ENCODE measurements around the gene BTG1. TPM values are rescaled to one million over a fixed set of nuclear protein-coding genes. Genes with fewer than 3 reads are reported as not detected.
A peak's percentile ranks its signal among the peaks of the same experiment; 100 is the strongest.

Gene BTG1
- 100 to 1,000 TPM in 1 of 2 experiments, 10 to 100 TPM in 1; 91.7 to 132 TPM for total RNA-seq

- Mint-ChIP-seq H3K4me1 (peaks cover 19% of the 10 kb centered on the region), H3K27ac (peak within 1 kb of the TSS; percentile 94), H3K27me3 (no peaks in the 10 kb centered on the region), H3K9me3 (ENCODE audit: low read depth) (no peaks in the 10 kb centered on the region), H3K36me3 (peaks cover 42% of the 10 kb centered on the region), H3K4me3 (peak within 1 kb of the TSS; percentile 94)
- peak; percentile 100 for DNase-seq
- CTCF ChIA-PET, result interaction anchor here (0.6 to 4.2 kb wide), 18 partner anchors 11 to 764 kb away, joined by 3 to 48 read pairs (median 4); no protein-coding TSS in a partner anchor
- peak; percentile 74 for ATAC-seq
Observed at GRCh38 chr12:92145731-92146496, at the start of gene BTG1. Gene BTG1, minus strand, starts transcription at chr12:92145846. Its CDS starts 311 bp downstream, at chr12:92145535.

- CTCF ChIA-PET, result no interaction called here
- ATAC-seq (no peak), DNase-seq (no peak)
- no peaks in the 10 kb centered on the region for H3K27me3 Mint-ChIP-seq
- no peak overlapping the region for H3K27ac Mint-ChIP-seq
- peaks cover 2% of the 10 kb centered on the region for H3K4me1 Mint-ChIP-seq
- peaks cover 2% of the 10 kb centered on the region for H3K9me3 Mint-ChIP-seq (ENCODE audit: low read depth)
- peaks cover 2% of the 10 kb centered on the region for H3K36me3 Mint-ChIP-seq
- no peak overlapping the region for H3K4me3 Mint-ChIP-seq
Observed at GRCh38 chr12:92194561-92194960, 48.9 kb upstream of the BTG1 start.

GRCh38 chr12:92193846-92194245 is 48.2 kb upstream of the BTG1 start:
- Mint-ChIP-seq H3K36me3 (peaks cover 2% of the 10 kb centered on the region), H3K4me3 (no peak overlapping the region), H3K4me1 (peaks cover 2% of the 10 kb centered on the region), H3K27me3 (no peaks in the 10 kb centered on the region), H3K27ac (no peak overlapping the region), H3K9me3 (ENCODE audit: low read depth) (peaks cover 2% of the 10 kb centered on the region)
- DNase-seq (no peak), ATAC-seq (no peak)
- CTCF ChIA-PET, result no interaction called here

- CTCF ChIA-PET, result no interaction called here
- peaks cover 2% of the 10 kb centered on the region for H3K36me3 Mint-ChIP-seq
- no peak overlapping the region for H3K27ac Mint-ChIP-seq
- no peaks in the 10 kb centered on the region for H3K27me3 Mint-ChIP-seq
- H3K4me3 Mint-ChIP-seq, result no peak overlapping the region
- DNase-seq (no peak), ATAC-seq (no peak)
- H3K4me1 Mint-ChIP-seq, result peaks cover 2% of the 10 kb centered on the region
- peaks cover 2% of the 10 kb centered on the region for H3K9me3 Mint-ChIP-seq (ENCODE audit: low read depth)
Observed at GRCh38 chr12:92193063-92193462, 47.4 kb upstream of the BTG1 start.

GRCh38 chr12:92192360-92192759 is 46.7 kb upstream of the BTG1 start:
- H3K9me3 Mint-ChIP-seq (ENCODE audit: low read depth), result peaks cover 2% of the 10 kb centered on the region
- DNase-seq (no peak), ATAC-seq (no peak)
- H3K27me3 Mint-ChIP-seq, result no peaks in the 10 kb centered on the region
- CTCF ChIA-PET, result no interaction called here
- peaks cover 2% of the 10 kb centered on the region for H3K4me1 Mint-ChIP-seq
- H3K4me3 Mint-ChIP-seq, result no peak overlapping the region
- H3K27ac Mint-ChIP-seq, result no peak overlapping the region
- peaks cover 2% of the 10 kb centered on the region for H3K36me3 Mint-ChIP-seq

- DNase-seq (no peak), ATAC-seq (no peak)
- H3K36me3 Mint-ChIP-seq, result no peaks in the 10 kb centered on the region
- H3K9me3 Mint-ChIP-seq (ENCODE audit: low read depth), result no peaks in the 10 kb centered on the region
- no peak overlapping the region for H3K4me3 Mint-ChIP-seq
- CTCF ChIA-PET, result no interaction called here
- no peaks in the 10 kb centered on the region for H3K27me3 Mint-ChIP-seq
- H3K27ac Mint-ChIP-seq, result no peak overlapping the region
- H3K4me1 Mint-ChIP-seq, result peaks cover 8% of the 10 kb centered on the region
Observed at GRCh38 chr12:92191061-92191460, 45.4 kb upstream of the BTG1 start.

- H3K4me1 Mint-ChIP-seq, result peaks cover 30% of the 10 kb centered on the region
- no peak overlapping the region for H3K27ac Mint-ChIP-seq
- no peaks in the 10 kb centered on the region for H3K27me3 Mint-ChIP-seq
- DNase-seq (no peak), ATAC-seq (no peak)
- H3K36me3 Mint-ChIP-seq, result no peaks in the 10 kb centered on the region
- no peak overlapping the region for H3K4me3 Mint-ChIP-seq
- CTCF ChIA-PET, result no interaction called here
- H3K9me3 Mint-ChIP-seq (ENCODE audit: low read depth), result no peaks in the 10 kb centered on the region
Observed at GRCh38 chr12:92188517-92189188, 43.0 kb upstream of the BTG1 start.

GRCh38 chr12:92186038-92186470 is 40.4 kb upstream of the BTG1 start:
- H3K36me3 Mint-ChIP-seq, result no peaks in the 10 kb centered on the region
- ATAC-seq, result no peak

GRCh38 chr12:92185052-92185451 is 39.4 kb upstream of the BTG1 start:
- H3K4me3 Mint-ChIP-seq, result peak overlapping the region; percentile 28
- no peaks in the 10 kb centered on the region for H3K9me3 Mint-ChIP-seq (ENCODE audit: low read depth)
- no peaks in the 10 kb centered on the region for H3K27me3 Mint-ChIP-seq
- H3K27ac Mint-ChIP-seq, result peak overlapping the region; percentile 78
- CTCF ChIA-PET, result interaction anchor here (1.5 kb wide), 2 partner anchors 36 to 374 kb away, joined by 3 to 4 read pairs; no protein-coding TSS in a partner anchor
- DNase-seq (peak; percentile 67), ATAC-seq (peak; percentile 97)
- peaks cover 31% of the 10 kb centered on the region for H3K4me1 Mint-ChIP-seq
- H3K36me3 Mint-ChIP-seq, result no peaks in the 10 kb centered on the region

More at GRCh38 chr12:92186038-92186470, 40.4 kb upstream of the BTG1 start:
- H3K4me3 Mint-ChIP-seq, result peak overlapping the region; percentile 32
- no peaks in the 10 kb centered on the region for H3K27me3 Mint-ChIP-seq
- CTCF ChIA-PET, result no interaction called here
- H3K4me1 Mint-ChIP-seq, result peaks cover 32% of the 10 kb centered on the region
- peak overlapping the region; percentile 65 for H3K27ac Mint-ChIP-seq
- H3K9me3 Mint-ChIP-seq (ENCODE audit: low read depth), result no peaks in the 10 kb centered on the region
- no peak for DNase-seq

GRCh38 chr12:92183575-92183974 is 37.9 kb upstream of the BTG1 start:
- H3K27ac Mint-ChIP-seq, result no peak overlapping the region
- H3K4me3 Mint-ChIP-seq, result no peak overlapping the region
- no peak for DNase-seq
- no peak for ATAC-seq
- CTCF ChIA-PET, result no interaction called here
- H3K4me1 Mint-ChIP-seq, result peaks cover 31% of the 10 kb centered on the region
- no peaks in the 10 kb centered on the region for H3K36me3 Mint-ChIP-seq
- no peaks in the 10 kb centered on the region for H3K9me3 Mint-ChIP-seq (ENCODE audit: low read depth)
- no peaks in the 10 kb centered on the region for H3K27me3 Mint-ChIP-seq

GRCh38 chr12:92178340-92178739 is 32.7 kb upstream of the BTG1 start:
- ATAC-seq (no peak), DNase-seq (no peak)
- Mint-ChIP-seq H3K27ac (no peak overlapping the region), H3K4me3 (no peak overlapping the region), H3K9me3 (ENCODE audit: low read depth) (no peaks in the 10 kb centered on the region), H3K36me3 (peaks cover 2% of the 10 kb centered on the region), H3K27me3 (no peaks in the 10 kb centered on the region), H3K4me1 (no peaks in the 10 kb centered on the region)
- CTCF ChIA-PET, result interaction anchor here (1.2 kb wide), 1 partner anchor 796 kb away, joined by 3 read pairs; no protein-coding TSS in a partner anchor

GRCh38 chr12:92176646-92177045 is 31.0 kb upstream of the BTG1 start:
- H3K4me1 Mint-ChIP-seq, result no peaks in the 10 kb centered on the region

GRCh38 chr12:92175961-92176360 is 30.3 kb upstream of the BTG1 start:
- Mint-ChIP-seq H3K36me3 (peaks cover 2% of the 10 kb centered on the region), H3K4me3 (no peak overlapping the region)
- ATAC-seq, result no peak

More at GRCh38 chr12:92176646-92177045, 31.0 kb upstream of the BTG1 start:
- Mint-ChIP-seq H3K36me3 (peaks cover 2% of the 10 kb centered on the region), H3K27ac (no peak overlapping the region), H3K27me3 (no peaks in the 10 kb centered on the region), H3K9me3 (ENCODE audit: low read depth) (no peaks in the 10 kb centered on the region), H3K4me3 (no peak overlapping the region)
- no peak for DNase-seq
- no peak for ATAC-seq
- CTCF ChIA-PET, result no interaction called here

GRCh38 chr12:92170050-92170449 is 24.4 kb upstream of the BTG1 start:
- no peak for DNase-seq
- Mint-ChIP-seq H3K9me3 (ENCODE audit: low read depth) (no peaks in the 10 kb centered on the region), H3K4me3 (no peak overlapping the region), H3K36me3 (no peaks in the 10 kb centered on the region), H3K27me3 (no peaks in the 10 kb centered on the region), H3K4me1 (no peaks in the 10 kb centered on the region), H3K27ac (no peak overlapping the region)
- CTCF ChIA-PET, result no interaction called here
- no peak for ATAC-seq

More at GRCh38 chr12:92175961-92176360, 30.3 kb upstream of the BTG1 start:
- H3K9me3 Mint-ChIP-seq (ENCODE audit: low read depth), result no peaks in the 10 kb centered on the region
- no peaks in the 10 kb centered on the region for H3K27me3 Mint-ChIP-seq
- CTCF ChIA-PET, result no interaction called here
- DNase-seq, result no peak
- H3K27ac Mint-ChIP-seq, result no peak overlapping the region
- H3K4me1 Mint-ChIP-seq, result no peaks in the 10 kb centered on the region

Measured in activated CD8-positive, alpha-beta memory T cell treated with anti-CD3 and anti-CD28 coated beads, Interleukin-2, amount 10 ng/mL, durations not matched to agents 7 days and 5 days (primary cell).